ENCODE data around the gene GOT2.

- TF ChIP-seq CTCF (conservative IDR thresholded peaks at IDR 0.05): no peak
- no peak for TF ChIP-seq ZFX (IDR thresholded peaks at IDR 0.05)
Observed at GRCh38 chr16:58727796-58728568, 6.1 kb downstream of the GOT2 start.
